GM23248 (cell line): ENCODE data around the gene ZNF324B.
"Not testable (repeated sequence)": the region's sequence is repeated elsewhere in the genome, so short reads cannot be mapped to it uniquely, and the experiment has no call there.

Experiments used
- EZH2 ChIP-seq: fragments of 200-600 bp; sonication (generic); IDR thresholded peaks from 2 replicates; pipeline ENCODE4 v1.6.1; 2018; ENCODE audit warnings: antibody characterized with exemption, mild to moderate bottlenecking; ENCODE audit not compliant: insufficient read depth, poor library complexity, severe bottlenecking
- EZH2phosphoT487 ChIP-seq: fragments of 200-600 bp; sonication (generic); IDR thresholded peaks from 2 replicates; pipeline ENCODE4 v1.6.1; 2018; ENCODE audit warnings: antibody characterized with exemption, moderate library complexity, mild to moderate bottlenecking, low read depth; ENCODE audit not compliant: insufficient read depth

- not testable (repeated sequence) for TF ChIP-seq EZH2, EZH2phosphoT487
These were observed 2.6 kb upstream of the ZNF324B start for GRCh38 chr19:58448860-58449259.
